Activated CD4-positive, alpha-beta T cell treated with anti-CD3 and anti-CD28 coated beads, Interleukin-2, amount 50 U/mL, for 1 hour (primary cell): ENCODE data around the gene HSD3B2.
"Not testable (repeated sequence)": the region's sequence is repeated elsewhere in the genome, so short reads cannot be mapped to it uniquely, and the experiment has no call there.

ENCODE experiments used
- DNase-seq: peaks from one replicate; pipeline ENCODE4 v3.0.0-alpha.2; 2020

Gene HSD3B2

DNA sequence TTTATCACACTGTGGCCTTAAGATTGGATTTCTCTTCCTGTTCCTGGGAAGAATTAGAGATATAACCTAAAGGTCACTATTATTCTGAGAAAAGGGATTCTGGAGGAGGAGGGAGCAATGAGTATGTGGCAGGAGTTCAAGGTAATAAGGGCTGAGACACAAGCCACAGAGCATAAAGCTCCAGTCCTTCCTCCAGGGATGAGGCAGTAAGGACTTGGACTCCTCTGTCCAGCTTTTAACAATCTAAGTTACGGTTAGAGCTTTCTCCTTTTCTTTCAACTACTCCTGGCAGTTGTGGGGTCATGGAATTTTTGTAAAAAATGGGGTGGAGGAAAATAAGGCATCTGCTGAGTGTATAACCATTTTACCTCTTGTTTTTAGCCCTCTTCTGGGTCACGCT lies at the start of gene HSD3B2:
HSD3B2 (plus strand) TSS at position 201 of the 400 bp plus-strand sequence. CDS start 270 bp downstream, outside the sequence.
- no peak for DNase-seq

GRCh38 chr1:119366424-119366823 lies 48.5 kb upstream of the HSD3B2 start:
- no peak for DNase-seq

DNA sequence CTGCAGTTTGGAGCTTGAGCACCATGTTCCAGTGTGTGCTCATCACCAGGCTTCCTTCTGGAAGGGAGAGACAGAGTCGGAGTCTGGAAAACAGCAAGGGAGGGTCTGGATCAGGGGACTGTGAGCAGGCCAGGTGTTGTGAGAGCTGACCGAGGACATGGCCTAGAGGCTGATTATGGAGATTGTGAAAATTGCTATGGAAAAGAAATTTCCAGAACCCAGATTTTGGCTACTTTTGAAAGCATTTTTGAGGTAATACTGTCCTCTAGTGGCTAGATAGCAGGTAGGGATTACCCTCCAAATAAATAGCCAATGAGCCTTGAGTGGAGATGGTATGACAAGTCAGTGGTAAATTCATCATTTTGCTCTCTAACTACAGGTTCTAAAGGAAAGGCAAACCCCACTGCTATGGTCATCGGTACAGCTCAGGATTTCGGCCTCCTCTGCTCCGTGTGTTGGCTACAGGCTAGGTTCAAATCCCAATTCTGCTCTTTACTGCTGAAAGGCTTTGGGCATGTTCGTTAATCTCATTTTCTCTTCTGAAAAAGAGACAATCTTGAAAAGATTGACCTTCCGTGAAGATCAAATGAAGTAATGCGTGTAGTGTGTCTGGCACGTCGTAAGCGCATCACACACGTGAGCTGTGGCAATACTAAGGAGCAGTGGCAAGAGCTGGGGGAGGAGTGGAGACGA lies 47.4 kb upstream of the HSD3B2 start:
- no peak for DNase-seq

DNA sequence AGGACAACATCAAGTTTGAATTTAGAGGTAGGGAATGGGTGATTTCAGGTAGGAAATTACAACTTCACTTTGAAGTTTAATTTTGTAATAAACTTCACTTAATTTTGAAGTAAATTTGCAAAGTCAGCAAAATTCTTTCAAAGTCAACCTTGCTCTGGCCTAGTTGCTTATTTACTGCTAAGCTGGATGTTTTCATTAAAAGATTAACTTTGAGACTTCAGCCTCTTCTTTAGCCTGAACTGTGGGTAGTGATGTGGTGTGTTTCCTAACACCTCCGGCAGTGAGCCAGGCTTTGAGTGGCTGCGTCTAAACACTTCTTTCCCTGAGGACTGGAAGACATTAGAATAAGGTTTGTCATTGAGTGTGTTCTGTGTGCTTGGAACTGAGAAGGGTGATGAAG lies 46.4 kb upstream of the HSD3B2 start, which contains the start of gene HAO2:
HAO2 (plus strand) TSS at position 232 of the 400 bp plus-strand sequence. CDS start 12,301 bp downstream, outside the sequence.
- DNase-seq = no peak

DNA sequence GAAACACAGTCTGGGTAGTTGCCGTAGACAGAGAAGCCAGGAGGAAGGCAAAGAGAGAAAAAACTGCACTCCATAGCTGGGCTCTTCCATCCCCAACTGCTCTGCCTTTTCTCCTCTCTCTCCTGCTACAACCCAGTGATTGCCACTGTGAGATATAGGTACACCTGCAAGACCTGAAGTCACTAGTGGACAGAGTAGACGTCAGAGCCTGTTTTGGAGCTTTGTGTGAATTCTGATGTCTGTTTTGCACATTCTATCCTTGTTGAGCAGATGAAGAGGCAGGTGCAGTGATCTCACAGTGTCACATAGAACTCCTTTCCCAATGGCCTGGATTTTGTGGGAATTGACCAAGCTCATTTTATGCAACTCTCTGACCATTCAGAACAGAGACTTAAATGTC lies 44.2 kb upstream of the HSD3B2 start:
- DNase-seq = no peak

DNA sequence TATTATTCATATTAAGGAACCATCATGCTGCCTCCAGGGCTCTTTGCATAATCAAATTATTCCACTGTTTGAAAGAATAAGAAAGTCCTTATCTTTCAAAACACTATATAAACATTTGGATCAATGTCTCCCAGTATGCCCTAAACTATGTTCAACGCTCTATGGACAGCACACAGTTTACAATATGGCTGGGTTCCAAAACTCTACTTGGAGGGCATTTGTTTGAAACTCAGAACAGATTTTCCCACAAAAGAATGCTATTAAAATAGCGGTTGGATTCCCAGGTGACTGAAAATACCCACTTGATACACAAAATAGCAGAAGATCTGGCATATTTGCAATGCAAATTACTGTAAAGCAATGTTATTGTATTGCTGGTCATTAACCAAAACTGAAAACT lies 43.1 kb upstream of the HSD3B2 start:
- no peak for DNase-seq

- no peak for DNase-seq
Measured at GRCh38 chr1:119372503-119373086, 42.4 kb upstream of the HSD3B2 start.

- DNase-seq = no peak
Measured at GRCh38 chr1:119373465-119373864, 41.5 kb upstream of the HSD3B2 start.

- no peak for DNase-seq
Measured at GRCh38 chr1:119374208-119374874, 40.6 kb upstream of the HSD3B2 start.

- DNase-seq = no peak
Measured at GRCh38 chr1:119375366-119375765, 39.6 kb upstream of the HSD3B2 start.

- DNase-seq = no peak
Measured at GRCh38 chr1:119376594-119376993, 38.4 kb upstream of the HSD3B2 start.

DNA sequence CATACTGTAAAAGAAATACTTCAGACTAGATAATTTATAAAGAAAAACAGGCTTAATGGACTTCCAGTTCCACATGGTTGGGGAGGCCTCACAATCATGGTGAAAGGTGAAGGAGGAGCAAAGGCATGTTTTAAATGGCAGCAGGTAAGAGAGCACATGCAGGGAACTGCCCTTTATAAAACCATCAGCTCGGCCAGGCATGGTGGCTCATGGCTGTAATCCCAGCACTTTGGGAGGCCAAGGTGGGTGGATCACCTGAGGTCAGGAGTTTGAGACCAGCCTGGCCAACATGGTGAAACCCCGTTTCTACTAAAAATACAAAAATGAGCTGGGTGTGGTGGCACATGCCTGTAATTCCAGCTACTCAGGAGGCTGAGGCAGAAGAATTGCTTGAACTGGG lies 37.4 kb upstream of the HSD3B2 start:
- not testable (repeated sequence) for DNase-seq

- no peak for DNase-seq
Measured at GRCh38 chr1:119379117-119379516, 35.8 kb upstream of the HSD3B2 start.

DNA sequence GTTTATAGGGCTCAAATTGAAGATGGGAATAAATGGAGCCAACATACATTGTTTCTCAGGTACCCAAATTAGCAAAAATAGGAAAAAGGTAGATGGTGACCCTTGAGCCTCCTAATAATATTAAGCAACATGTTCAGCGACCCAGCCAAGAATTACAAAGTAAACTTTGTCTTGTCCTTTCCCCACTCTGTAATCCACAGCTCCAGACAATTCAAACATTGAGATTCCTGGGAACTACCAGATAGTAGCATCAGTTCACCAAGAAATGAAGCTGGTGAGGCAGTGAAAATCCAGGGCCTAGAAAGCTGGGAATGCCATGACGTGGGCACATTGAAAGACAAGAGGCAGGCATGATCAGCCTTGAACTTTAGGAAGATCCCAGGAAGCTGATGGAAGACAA lies 34.6 kb upstream of the HSD3B2 start:
- DNase-seq = no peak

GRCh38 chr1:119380983-119381662 lies 33.8 kb upstream of the HSD3B2 start:
- DNase-seq = no peak

- DNase-seq = no peak
Measured at GRCh38 chr1:119384591-119384990, 30.4 kb upstream of the HSD3B2 start.

DNA sequence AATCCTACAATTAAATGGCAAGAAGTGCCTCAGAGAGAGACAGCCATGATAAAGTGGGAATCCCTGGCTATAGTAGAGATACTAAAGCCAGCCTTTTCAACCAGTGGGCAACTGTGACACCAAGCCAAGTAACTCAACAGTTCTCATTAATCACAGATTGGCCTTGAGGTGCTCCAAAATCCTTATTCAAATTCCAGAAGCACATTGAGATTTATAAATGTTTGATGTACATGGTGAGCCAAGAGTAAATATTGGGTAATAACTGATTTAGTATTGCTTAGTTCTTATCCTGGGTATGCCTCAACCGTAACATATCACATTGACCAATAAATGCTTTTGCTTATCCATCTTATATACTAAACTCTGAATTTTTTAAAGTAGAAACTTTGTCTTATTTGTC lies 29.3 kb upstream of the HSD3B2 start:
- no peak for DNase-seq

GRCh38 chr1:119387858-119388257 lies 27.1 kb upstream of the HSD3B2 start:
- DNase-seq = no peak

DNA sequence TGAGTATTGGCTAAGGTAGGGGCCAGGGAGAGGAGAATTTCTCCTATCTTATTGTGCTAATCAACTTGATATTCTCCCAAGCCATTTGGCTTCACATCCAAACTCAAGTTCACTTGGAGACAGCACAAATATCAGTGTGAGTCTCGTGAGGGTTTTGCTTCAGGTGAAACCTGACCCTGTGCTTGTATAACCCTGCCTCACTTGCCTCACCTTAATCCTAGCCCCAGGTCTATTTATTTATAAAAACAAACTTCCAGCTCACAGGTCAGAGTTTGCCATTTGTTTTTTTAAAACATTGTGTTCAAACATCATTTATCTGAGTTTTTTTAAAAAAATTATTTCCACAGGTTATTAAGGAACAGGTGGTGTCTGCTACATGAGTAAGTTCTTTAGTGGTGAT lies 26.5 kb upstream of the HSD3B2 start:
- no peak for DNase-seq

GRCh38 chr1:119390526-119390925 lies 24.4 kb upstream of the HSD3B2 start:
- DNase-seq = no peak

DNA sequence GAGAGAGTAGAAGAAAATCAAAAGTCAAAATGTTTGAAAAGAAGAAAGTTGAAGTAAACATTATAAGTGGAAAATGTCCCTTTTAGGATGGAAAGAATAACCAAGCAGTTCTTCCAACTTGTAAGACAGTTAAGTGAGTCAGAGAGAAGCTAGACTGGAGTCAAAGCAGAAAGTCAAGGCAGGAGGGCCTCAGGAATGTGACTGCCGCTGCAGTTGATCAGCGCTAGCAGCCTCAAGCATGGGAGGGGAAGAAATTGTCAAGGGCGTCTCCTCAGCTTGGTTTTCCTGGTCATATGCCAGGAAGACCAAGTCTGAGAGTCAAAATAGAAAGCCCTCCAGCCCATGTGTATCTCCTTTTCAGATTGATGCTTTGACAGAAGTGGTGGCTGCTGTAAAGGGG lies 23.2 kb upstream of the HSD3B2 start:
- DNase-seq = no peak

DNA sequence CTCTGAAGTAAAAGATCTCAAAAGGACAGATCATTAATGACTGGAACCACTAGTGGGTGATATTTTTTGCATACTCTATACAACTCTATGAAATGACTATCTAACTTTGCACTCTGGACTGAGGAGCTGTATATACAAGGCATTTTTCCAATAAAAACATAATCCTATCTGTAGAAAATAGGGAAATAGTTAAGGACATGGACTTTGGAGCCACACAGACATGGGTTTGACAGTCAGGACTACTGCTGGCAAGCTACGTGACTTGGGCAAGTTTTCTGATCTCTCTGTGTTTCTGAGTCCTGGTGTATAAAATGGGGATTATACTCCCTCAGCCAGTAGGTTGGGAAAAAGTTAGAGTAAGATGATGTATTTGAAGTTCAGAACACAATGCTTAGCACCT lies 20.9 kb upstream of the HSD3B2 start:
- DNase-seq = no peak

GRCh38 chr1:119396982-119397381 lies 18.0 kb upstream of the HSD3B2 start:
- DNase-seq = no peak

DNA sequence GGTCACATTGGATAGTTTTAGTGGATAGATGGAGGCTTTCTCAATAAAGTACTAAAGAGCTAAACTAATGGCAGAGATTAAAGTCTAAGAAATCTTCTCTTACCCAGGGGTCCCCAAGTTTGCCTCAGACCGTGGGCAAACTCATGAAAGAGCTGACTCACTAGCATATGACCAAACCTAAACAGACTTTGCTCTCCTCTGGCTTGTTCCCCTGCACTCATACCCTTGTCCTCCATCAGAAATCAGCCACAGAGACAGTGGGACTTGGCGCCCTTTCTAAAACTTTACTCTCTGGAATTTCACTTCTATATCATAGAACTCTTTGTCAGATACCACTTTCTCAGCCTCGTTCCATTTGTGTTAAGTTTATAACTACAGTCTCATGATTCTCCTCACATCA lies 17.0 kb upstream of the HSD3B2 start:
- no peak for DNase-seq
